ENCODE measurements around the gene ATP8B4. TPM values are rescaled to one million over a fixed set of nuclear protein-coding genes. Genes with fewer than 3 reads are reported as not detected.

The ATP8B4 gene
- total and polyA plus RNA-seq, 2 donors from 2014 or later: 2.1 to 12.5 TPM

GRCh38 chr15:50017522-50017921 lies 101.5 kb downstream of the ATP8B4 start:
- Histone ChIP-seq H3K27ac (ENCODE audit: low read depth in 2 of 2, low read length in 2 of 2) (no peak overlapping the region), H3K4me1 (ENCODE audit: control insufficient read depth in 2 of 3, insufficient read depth in 2 of 3, low read depth in 1 of 3, low read length in 3 of 3) (no peaks in the 10 kb centered on the region), H3K36me3 (ENCODE audit: control insufficient read depth in 2 of 3, insufficient read depth in 3 of 3, low read length in 3 of 3) (no peaks in the 10 kb centered on the region), H3K4me3 (ENCODE audit: low read length in 3 of 3) (no peak overlapping the region), H3K9me3 (ENCODE audit: control insufficient read depth in 2 of 3, insufficient read depth in 1 of 3, low read length in 3 of 3) (no peaks in the 10 kb centered on the region), H3K9ac (ENCODE audit: low read length in 3 of 3) (no peak overlapping the region), H3K27me3 (ENCODE audit: control insufficient read depth, insufficient read depth, low read length) (no peaks in the 10 kb centered on the region)
- DNase-seq (no peak), FAIRE-seq (no peak)
- intact Hi-C loops (cut with DNase I): no loop called here
- TF ChIP-seq CTCF (IDR thresholded peaks at IDR 0.05; ENCODE audit: borderline replicate concordance, extremely low read depth, insufficient read depth): no peak

GRCh38 chr15:50016951-50017350 lies 102.1 kb downstream of the ATP8B4 start:
- Histone ChIP-seq H3K4me1 (ENCODE audit: control insufficient read depth in 2 of 3, insufficient read depth in 2 of 3, low read depth in 1 of 3, low read length in 3 of 3) (no peaks in the 10 kb centered on the region), H3K4me3 (ENCODE audit: low read length in 3 of 3) (no peak overlapping the region), H3K36me3 (ENCODE audit: control insufficient read depth in 2 of 3, insufficient read depth in 3 of 3, low read length in 3 of 3) (no peaks in the 10 kb centered on the region), H3K9ac (ENCODE audit: low read length in 3 of 3) (no peak overlapping the region), H3K9me3 (ENCODE audit: control insufficient read depth in 2 of 3, insufficient read depth in 1 of 3, low read length in 3 of 3) (no peaks in the 10 kb centered on the region), H3K27me3 (ENCODE audit: control insufficient read depth, insufficient read depth, low read length) (no peaks in the 10 kb centered on the region), H3K27ac (ENCODE audit: low read depth in 2 of 2, low read length in 2 of 2) (no peak overlapping the region)
- TF ChIP-seq CTCF (IDR thresholded peaks at IDR 0.05; ENCODE audit: borderline replicate concordance, extremely low read depth, insufficient read depth): no peak
- intact Hi-C loops (cut with DNase I): no loop called here
- FAIRE-seq: no peak
- no peak for DNase-seq

- Histone ChIP-seq H3K4me1 (ENCODE audit: control insufficient read depth in 2 of 3, insufficient read depth in 2 of 3, low read depth in 1 of 3, low read length in 3 of 3) (no peaks in the 10 kb centered on the region), H3K9me3 (ENCODE audit: control insufficient read depth in 2 of 3, insufficient read depth in 1 of 3, low read length in 3 of 3) (no peaks in the 10 kb centered on the region), H3K27me3 (ENCODE audit: control insufficient read depth, insufficient read depth, low read length) (no peaks in the 10 kb centered on the region), H3K36me3 (ENCODE audit: control insufficient read depth in 2 of 3, insufficient read depth in 3 of 3, low read length in 3 of 3) (no peaks in the 10 kb centered on the region), H3K4me3 (ENCODE audit: low read length in 3 of 3) (no peak overlapping the region), H3K9ac (ENCODE audit: low read length in 3 of 3) (no peak overlapping the region), H3K27ac (ENCODE audit: low read depth in 2 of 2, low read length in 2 of 2) (no peak overlapping the region)
- DNase-seq (no peak), FAIRE-seq (no peak)
- intact Hi-C loops (cut with DNase I): no loop called here
- no peak for TF ChIP-seq CTCF (IDR thresholded peaks at IDR 0.05; ENCODE audit: borderline replicate concordance, extremely low read depth, insufficient read depth)
Measured at GRCh38 chr15:50012790-50013189, 106.2 kb downstream of the ATP8B4 start.

- Histone ChIP-seq H3K27ac (ENCODE audit: low read depth in 2 of 2, low read length in 2 of 2) (no peak overlapping the region), H3K27me3 (ENCODE audit: control insufficient read depth, insufficient read depth, low read length) (no peaks in the 10 kb centered on the region), H3K36me3 (ENCODE audit: control insufficient read depth in 2 of 3, insufficient read depth in 3 of 3, low read length in 3 of 3) (no peaks in the 10 kb centered on the region), H3K9me3 (ENCODE audit: control insufficient read depth in 2 of 3, insufficient read depth in 1 of 3, low read length in 3 of 3) (no peaks in the 10 kb centered on the region), H3K4me1 (ENCODE audit: control insufficient read depth in 2 of 3, insufficient read depth in 2 of 3, low read depth in 1 of 3, low read length in 3 of 3) (no peaks in the 10 kb centered on the region), H3K4me3 (ENCODE audit: low read length in 3 of 3) (no peak overlapping the region), H3K9ac (ENCODE audit: low read length in 3 of 3) (no peak overlapping the region)
- no peak for TF ChIP-seq CTCF (IDR thresholded peaks at IDR 0.05; ENCODE audit: borderline replicate concordance, extremely low read depth, insufficient read depth)
- FAIRE-seq (no peak), DNase-seq (no peak)
- intact Hi-C loops (cut with DNase I): no loop called here
Measured at GRCh38 chr15:50009634-50010033, 109.4 kb downstream of the ATP8B4 start.

All from kidney (tissue), 14 donors.